ENCODE results near the gene PTPRE.

DNA sequence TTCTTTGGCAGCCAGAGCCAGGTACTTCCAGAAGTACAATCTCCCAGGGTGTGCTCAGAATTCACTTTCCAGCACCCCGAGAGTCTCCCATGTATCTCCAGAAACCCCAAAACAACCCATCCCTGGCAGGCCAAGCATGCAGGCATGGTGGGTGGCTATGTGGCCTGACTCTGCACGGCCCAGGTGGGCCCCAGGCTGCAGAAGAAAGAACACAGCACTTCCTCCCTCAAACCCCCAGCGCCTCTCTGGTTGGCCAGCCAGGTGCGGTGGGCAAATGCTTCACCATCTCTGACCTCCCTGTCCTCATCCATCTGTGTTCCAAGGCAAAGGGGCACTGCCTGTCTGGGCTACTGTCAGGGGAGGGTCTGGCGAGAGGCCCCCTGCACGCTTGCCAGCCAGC is 119.0 kb downstream of the PTPRE start:
- TF ChIP-seq, protein P1, sequence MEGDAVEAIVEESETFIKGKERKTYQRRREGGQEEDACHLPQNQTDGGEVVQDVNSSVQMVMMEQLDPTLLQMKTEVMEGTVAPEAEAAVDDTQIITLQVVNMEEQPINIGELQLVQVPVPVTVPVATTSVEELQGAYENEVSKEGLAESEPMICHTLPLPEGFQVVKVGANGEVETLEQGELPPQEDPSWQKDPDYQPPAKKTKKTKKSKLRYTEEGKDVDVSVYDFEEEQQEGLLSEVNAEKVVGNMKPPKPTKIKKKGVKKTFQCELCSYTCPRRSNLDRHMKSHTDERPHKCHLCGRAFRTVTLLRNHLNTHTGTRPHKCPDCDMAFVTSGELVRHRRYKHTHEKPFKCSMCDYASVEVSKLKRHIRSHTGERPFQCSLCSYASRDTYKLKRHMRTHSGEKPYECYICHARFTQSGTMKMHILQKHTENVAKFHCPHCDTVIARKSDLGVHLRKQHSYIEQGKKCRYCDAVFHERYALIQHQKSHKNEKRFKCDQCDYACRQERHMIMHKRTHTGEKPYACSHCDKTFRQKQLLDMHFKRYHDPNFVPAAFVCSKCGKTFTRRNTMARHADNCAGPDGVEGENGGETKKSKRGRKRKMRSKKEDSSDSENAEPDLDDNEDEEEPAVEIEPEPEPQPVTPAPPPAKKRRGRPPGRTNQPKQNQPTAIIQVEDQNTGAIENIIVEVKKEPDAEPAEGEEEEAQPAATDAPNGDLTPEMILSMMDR (conservative IDR thresholded peaks at IDR 0.05) = no peak
- TF ChIP-seq EZH2 (IDR thresholded peaks at IDR 0.05; ENCODE audit: low read depth) = no peak
